KOPT-K1 (cell line): ENCODE measurements around the gene TULP3.

Experiments used
- H3K27ac ChIP-seq: fragments of 200-600 bp; sonication (generic); 2 replicates; pipeline ENCODE4 v1.5.1; 2016; ENCODE audit warnings: antibody characterized with exemption, mild to moderate bottlenecking, low read depth, low read length; ENCODE audit not compliant: poor library complexity, severe bottlenecking
- H3K36me3 ChIP-seq: fragments of 200-600 bp; sonication (generic); 2 replicates; pipeline ENCODE4 v1.5.1; 2017; ENCODE audit warnings: antibody characterized with exemption, mild to moderate bottlenecking, low read length, moderate library complexity; ENCODE audit not compliant: insufficient read depth
- H3K9me3 ChIP-seq: fragments of 200-600 bp; sonication (generic); 2 replicates; pipeline ENCODE4 v1.5.1; 2017; ENCODE audit warnings: antibody characterized with exemption, low read length, mild to moderate bottlenecking; ENCODE audit not compliant: insufficient read depth, poor library complexity, severe bottlenecking

Gene TULP3

DNA sequence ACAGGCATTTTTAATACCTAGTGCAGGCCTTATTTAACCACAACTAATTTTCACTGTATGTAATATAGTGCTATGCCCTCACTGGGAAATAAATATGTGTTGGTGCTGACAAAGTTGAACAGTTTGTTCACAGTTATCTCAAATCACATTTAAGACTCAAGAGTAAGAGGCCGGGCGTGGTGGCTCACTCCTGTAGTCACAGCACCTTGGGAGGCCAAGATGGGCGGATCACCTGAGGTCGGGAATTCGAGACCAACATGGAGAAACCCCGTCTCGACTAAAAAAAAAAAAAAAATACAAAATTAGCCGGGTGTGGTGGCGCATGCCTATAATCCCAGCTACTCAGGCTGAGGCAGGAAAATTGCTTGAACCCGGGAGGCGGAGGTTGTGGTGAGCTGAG, 45.6 kb downstream of the TULP3 start:
- H3K9me3 ChIP-seq, result no peaks in the 10 kb centered on the region
- no peak overlapping the region for H3K27ac ChIP-seq
- H3K36me3 ChIP-seq, result peaks cover 55% of the 10 kb centered on the region

DNA sequence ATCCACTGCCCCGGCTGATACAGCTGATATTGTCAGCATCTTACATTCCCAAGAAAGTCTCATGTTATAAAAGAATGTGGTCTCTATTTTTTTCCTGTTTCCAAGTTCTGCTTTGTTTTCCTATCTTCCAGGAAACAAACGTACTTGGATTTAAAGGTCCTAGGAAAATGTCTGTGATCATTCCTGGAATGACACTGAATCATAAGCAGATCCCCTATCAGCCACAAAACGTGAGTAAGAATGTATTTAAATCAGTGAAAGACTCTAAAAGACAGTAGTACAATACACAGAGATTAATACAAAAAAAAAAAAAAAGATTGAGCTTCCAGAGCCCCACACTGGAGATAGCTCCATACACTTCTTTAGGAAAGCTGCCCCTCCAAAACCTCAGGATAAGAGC, 46.8 kb downstream of the TULP3 start:
- Histone ChIP-seq H3K36me3 (peaks cover 45% of the 10 kb centered on the region), H3K9me3 (no peaks in the 10 kb centered on the region)

DNA sequence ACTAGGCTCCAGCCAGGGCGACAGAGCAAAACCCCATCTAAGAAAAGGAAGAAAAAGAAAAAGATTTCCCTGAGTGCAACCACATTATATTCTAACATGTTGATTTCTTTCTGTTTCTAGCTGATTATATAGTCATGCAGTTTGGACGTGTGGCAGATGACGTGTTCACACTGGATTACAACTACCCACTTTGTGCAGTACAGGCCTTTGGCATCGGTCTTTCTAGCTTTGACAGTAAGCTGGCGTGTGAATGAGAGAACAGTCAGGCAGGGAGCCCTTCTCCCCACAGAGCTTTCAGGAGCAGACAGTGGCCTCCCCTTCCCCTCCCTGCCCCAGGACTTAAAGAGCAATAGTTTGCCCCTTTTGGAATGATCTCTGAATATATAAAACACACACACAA, 48.5 kb downstream of the TULP3 start:
- peaks cover 36% of the 10 kb centered on the region for H3K36me3 ChIP-seq
- no peaks in the 10 kb centered on the region for H3K9me3 ChIP-seq
- H3K27ac ChIP-seq, result no peak overlapping the region

More for the DNA sequence above, 46.8 kb downstream of the TULP3 start:
- H3K27ac ChIP-seq, result no peak overlapping the region

DNA sequence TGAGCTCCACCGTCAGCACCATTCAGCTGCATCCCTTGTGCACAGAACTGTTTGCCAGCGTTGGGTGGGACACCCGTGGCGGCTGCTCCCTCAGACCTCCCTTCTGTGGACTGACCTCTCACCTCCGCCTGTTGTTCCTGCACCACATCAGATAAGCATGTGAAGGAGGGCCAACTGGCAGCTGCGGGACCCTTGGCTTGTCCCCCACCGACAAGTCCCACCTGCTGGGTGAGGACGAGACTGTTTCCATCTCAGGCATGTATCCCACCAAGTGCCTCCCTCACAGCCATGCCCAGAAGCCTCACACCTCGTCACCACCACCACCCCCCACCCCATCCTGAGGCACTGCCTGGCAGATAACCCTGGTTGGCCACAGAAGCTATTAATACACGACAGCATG, 49.9 kb downstream of the TULP3 start:
- Histone ChIP-seq H3K9me3 (no peaks in the 10 kb centered on the region), H3K27ac (no peak overlapping the region), H3K36me3 (peaks cover 30% of the 10 kb centered on the region)

DNA sequence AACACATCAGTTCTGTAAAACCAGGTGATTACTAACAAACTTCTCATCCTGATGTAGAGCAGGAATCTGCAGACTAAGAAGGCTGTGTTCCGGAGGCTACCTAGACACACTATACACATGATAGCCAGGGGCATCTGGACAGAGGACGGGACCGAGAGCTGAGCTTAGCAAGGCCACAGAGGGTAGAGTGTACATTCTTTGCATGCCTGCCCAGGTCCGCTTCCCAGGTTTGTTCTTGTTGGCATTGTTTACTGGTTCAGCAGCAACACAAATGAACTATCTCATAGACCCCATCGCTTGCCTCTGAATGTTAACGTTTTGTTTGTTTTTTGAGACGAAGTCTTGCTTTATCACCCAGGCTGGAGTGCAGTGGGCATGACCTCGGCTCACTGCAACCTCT, 50.8 kb downstream of the TULP3 start:
- H3K9me3 ChIP-seq, result no peaks in the 10 kb centered on the region
- peaks cover 30% of the 10 kb centered on the region for H3K36me3 ChIP-seq
- no peak overlapping the region for H3K27ac ChIP-seq

DNA sequence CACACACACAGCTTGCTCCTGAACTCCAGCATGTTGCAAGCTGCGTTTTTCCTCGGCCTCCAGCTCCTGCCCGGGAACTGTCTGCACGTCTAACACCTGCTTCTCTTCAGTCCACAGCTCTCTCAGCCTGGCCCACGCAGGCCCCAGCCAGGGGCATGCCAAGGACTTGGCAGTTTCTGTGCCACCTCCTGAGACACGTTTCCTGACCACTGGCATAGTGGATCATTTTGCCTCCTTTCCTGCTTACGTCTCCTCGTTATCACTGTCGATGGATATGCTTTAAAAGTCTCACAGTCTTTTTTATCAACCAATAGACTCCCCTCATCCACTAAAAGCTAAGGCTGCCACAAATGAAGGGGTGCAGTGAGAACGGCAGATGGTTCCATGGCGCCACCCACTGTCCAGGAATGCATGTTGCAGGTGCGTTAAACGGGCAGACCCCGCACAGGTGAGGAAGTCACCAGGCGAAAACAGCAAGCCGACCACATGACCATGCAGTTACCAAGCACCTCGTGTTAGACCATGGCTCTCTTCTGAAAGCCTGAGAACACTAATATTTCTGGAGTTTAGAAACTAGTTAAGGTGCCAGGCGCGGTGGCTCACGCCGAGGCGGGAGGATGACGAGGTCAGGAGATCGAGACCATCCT, 53.8 kb downstream of the TULP3 start:
- H3K36me3 ChIP-seq, result peaks cover 13% of the 10 kb centered on the region
- no peaks in the 10 kb centered on the region for H3K9me3 ChIP-seq
- no peak overlapping the region for H3K27ac ChIP-seq

DNA sequence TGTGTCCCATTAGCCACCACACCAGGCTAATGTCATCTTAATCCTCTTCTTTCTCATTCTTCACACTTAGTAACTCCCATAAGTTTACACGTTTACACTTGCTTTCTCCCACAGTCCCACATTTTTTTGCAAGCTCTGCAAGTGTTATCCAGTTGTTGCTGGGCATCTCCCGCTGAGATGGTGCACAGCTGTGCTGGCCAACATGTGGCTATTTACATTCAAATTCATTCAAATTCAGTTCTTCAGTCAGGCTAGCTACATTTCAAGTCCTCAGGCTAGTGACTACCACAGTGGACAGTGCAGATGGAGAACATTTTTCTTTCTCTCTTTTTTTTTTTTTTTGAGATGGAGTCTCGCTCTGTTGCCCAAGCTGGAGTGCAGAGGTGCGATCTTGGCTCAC, 58.7 kb downstream of the TULP3 start:
- H3K36me3 ChIP-seq, result no peaks in the 10 kb centered on the region
- no peak overlapping the region for H3K27ac ChIP-seq
- no peaks in the 10 kb centered on the region for H3K9me3 ChIP-seq

DNA sequence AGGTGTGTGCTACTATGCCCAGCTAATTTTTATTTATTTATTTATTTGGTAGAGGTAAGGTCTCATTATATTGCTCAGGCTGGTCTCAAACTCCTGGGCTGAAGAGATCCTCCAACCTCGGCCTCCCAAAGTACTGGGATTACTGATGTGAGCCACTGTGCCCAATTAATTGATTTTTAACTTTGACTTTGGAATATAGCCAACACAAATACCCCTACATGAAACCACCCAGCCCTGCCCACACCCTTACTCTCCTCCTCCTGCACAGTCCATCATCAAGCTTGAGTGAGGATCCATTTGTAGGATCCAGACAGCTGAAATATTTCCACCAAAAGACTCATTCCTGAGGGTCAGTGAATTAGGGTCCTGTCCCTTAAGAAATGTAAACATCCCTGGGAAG, 65.2 kb downstream of the TULP3 start:
- Histone ChIP-seq H3K36me3 (no peaks in the 10 kb centered on the region), H3K27ac (no peak overlapping the region), H3K9me3 (no peaks in the 10 kb centered on the region)

DNA sequence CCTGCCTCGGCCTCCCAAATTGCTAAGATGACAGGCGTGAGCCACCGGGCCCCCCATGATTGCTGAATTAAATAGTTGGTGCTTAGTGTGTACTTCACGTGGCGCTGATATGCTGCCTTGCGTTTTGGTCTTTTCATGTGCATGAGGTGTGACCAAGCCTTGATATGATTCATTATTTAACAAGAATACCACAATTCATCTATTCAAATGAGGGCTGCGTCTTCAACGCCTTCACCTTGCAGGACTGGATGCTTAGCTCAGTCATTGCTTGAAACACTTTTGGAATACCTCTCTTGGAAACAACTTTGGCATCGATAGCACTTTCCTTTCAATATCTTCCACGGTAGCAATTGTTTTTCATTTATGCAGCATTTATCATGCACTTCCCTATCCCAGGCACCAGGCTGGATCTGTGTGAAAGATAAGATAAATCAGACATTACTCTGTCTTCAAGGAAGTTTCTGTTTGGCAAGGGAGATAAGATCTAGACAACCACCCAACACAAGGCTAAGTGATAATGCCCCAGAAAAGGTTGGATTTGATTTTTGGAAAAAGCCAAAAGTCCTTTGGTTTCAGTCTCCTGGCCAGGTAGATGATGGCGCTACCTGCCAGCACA, 67.2 kb downstream of the TULP3 start:
- Histone ChIP-seq H3K36me3 (no peaks in the 10 kb centered on the region), H3K27ac (no peak overlapping the region), H3K9me3 (no peaks in the 10 kb centered on the region)

DNA sequence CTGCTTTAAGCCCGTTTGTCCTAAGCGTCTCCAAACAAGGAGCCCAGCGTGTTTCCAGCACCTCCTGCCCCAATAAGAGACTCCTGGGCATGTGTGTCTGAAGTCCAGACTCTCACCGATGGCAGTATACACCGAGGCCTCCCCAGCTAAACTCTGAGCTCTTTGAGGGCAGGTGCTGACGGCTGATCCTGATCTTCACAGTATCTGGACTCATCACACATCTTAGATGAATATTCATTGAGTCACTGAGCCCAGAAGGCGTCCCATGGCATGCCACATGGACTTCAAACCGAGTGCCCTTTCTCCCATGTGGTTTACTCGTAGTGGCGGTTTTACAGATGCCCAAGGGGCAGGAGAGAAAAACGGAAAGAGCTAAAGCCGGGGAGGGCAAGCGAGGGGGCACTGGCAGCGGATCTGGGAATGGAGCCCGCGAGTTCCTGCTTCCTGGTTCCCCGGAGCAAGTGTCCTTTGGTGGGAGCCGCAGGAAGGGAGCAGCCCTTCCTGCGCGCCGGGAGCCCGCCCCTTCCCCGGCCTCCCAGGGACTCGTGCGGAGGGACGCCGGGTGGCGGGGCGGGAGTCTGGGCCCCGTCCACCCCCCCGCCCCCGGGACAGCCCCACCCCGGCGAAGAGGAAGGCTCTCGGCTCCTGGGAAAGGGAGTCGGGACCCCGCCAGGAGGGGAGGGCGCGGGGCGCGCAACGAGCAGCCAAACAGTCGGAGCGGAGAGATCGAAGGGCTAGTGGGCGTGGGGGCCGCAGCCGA, 67.9 kb downstream of the TULP3 start:
- H3K27ac ChIP-seq, result no peak overlapping the region
- no peaks in the 10 kb centered on the region for H3K9me3 ChIP-seq
- H3K36me3 ChIP-seq, result no peaks in the 10 kb centered on the region

DNA sequence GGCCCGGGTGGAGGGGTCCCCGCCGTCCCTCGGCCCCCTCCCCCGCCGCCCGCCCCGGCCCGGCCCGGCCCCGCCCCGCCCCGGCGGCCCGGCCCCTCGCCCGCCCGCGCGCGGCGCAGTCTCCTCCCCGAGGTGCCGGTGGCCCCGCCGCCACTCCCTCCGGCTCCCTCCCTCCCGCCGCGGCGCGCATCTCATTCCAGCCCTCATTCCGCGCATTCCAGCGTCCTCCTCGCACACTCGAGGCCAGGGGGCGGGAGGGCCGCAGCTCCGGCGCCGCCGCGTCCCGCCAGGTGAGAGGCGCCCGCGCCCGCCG, 68.5 kb downstream of the TULP3 start, which contains the start of gene TEAD4:
Gene TEAD4, plus strand, starts transcription at position 206 of the 313 bp plus-strand sequence.
- H3K9me3 ChIP-seq, result no peaks in the 10 kb centered on the region
- H3K36me3 ChIP-seq, result no peaks in the 10 kb centered on the region
- H3K27ac ChIP-seq, result no peak within 1 kb of the TSS

DNA sequence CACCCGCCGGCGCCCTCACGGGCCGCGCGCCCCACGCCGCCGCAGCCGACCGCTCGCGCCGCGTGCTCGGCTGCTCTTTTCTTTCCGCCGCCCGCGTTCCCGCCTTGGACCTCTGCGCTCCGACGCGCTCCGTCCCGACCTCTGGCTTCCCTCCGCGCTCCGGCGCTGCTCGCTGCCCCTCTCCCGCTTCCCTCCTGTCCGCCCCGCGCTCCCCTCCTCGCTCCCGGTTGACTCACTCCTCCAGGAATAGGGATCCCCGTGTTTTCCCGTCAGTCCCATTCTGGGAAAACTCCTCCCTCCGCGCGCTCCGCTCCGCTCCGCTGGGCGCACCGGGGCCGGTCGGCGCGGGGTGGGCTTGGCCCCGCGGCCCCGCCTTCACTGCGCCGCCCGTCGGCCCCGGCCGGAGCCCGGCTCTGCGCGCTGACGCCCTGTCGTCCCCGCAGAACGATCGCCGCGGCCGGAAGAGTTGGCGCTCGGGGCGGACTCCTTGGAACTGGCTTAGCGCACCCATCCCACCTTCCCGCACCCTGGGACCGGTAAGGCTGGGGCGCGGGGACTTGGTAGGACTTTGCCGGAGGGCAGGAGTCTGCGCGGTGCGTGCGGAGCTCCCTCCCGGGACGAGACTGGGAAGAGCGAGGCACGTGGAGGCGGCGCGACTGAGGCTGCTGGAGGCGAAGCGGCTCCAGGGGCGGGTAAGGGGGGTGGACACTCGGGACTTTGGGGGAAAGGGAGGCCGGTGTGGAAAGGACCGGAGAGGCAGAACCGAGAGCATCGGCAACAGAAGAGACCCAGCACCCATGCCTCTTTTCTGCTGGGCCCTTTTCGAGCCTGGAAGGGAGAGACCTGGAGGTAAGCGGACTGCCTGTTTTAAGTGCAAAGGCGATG, 69.1 kb downstream of the TULP3 start:
- Histone ChIP-seq H3K36me3 (no peaks in the 10 kb centered on the region), H3K9me3 (no peaks in the 10 kb centered on the region), H3K27ac (no peak overlapping the region)

DNA sequence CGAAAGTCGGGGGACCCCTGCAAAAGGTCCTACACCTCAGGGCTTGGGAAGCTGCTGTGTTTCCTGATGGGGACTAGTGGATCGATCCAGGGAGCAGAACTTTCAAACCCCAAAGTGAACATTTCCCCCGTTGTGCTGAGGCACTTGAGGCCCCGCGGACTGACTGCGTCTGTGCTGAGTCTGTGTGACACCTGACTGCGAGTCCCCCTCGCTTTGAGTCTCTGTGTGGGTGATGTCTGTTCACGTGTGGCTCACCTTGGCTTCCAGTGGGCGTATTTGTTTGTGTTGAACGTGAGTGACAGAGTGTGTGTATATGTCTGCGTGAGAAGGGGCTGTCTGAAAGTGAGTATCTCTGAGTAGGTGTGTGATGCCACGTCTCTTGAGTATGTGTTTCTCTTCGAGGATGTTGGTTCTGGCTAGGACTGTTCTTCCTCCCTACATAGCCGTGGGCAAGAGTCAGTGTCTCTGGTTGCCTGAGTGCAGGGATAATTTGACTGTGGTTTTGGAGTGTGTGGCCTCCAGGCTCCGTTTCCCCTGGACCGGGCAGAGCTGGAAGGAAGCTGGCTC, 69.8 kb downstream of the TULP3 start:
- Histone ChIP-seq H3K27ac (no peak overlapping the region), H3K36me3 (no peaks in the 10 kb centered on the region), H3K9me3 (no peaks in the 10 kb centered on the region)

DNA sequence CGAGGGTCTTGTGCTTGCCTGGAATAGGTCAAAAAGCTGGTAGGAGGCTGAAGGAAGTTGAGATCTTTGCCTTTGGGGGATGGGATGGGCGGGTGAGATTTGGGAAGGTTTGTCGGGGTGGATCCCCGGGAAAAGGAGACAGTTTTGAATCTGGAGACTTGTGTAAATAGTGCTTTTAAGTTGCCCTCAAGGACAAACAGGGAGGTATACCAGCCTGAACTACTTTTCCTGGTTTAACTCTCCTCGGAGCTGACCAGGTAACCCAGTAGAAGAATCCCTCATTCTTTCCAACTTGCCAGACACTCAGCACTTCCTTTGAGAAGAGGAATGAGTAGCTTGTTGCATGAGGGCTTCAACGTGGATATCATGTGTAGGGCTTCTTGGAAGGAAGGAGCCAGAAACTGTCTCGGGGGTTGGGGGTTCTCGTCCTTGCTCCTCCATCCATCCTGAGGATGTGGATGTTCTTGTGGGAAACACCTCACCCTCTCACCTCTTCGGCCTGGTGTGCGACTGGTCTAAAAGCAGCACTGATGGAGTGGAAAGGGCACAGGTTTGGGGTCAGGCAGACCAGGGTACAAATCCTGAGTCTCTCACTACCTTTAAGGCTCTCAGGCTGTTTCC, 70.4 kb downstream of the TULP3 start:
- H3K9me3 ChIP-seq, result no peaks in the 10 kb centered on the region
- H3K36me3 ChIP-seq, result no peaks in the 10 kb centered on the region
- H3K27ac ChIP-seq, result no peak overlapping the region
